Astrocyte of the cerebellum (primary cell): ENCODE results near the gene CXCL12.

Experiments
- DNase-seq: peaks from one replicate; pipeline ENCODE4 v3.0.0-alpha.2; 2011; ENCODE audit warnings: low read depth
- H3K4me3 ChIP-seq: 2 replicates; pipeline ENCODE4 v1.5.1; 2011; ENCODE audit warnings: mild to moderate bottlenecking, low read depth, low read length, moderate library complexity
- CTCF ChIP-seq: IDR thresholded peaks from 2 replicates; pipeline ENCODE4 v1.5.1; 2012; ENCODE audit warnings: low read length, low read depth, moderate library complexity, mild to moderate bottlenecking; ENCODE audit errors: missing control alignments
- in situ Hi-C: cut with HindIII; loops from 2 replicates; pipeline ENCODE4 v1.10.0; 2017; ENCODE audit warnings: low sequenced_read_pairs

The CXCL12 gene

GRCh38 chr10:44377651-44378310, 7.1 kb downstream of the CXCL12 start:
- in situ Hi-C loops = loop anchor here (5.0 kb wide), 1 partner anchor 70 kb away; no protein-coding TSS in a partner anchor
- H3K4me3 ChIP-seq = no peak overlapping the region
- no peak for DNase-seq
- no peak for TF ChIP-seq CTCF

GRCh38 chr10:44376472-44377099, 8.3 kb downstream of the CXCL12 start:
- H3K4me3 ChIP-seq = no peak overlapping the region
- in situ Hi-C loops = loop anchor here (5.0 kb wide), 1 partner anchor 69 kb away; no protein-coding TSS in a partner anchor
- no peak for DNase-seq
- TF ChIP-seq CTCF = no peak

GRCh38 chr10:44374155-44374554, 10.7 kb downstream of the CXCL12 start:
- no peak overlapping the region for H3K4me3 ChIP-seq
- in situ Hi-C loops = no loop called here
- no peak for TF ChIP-seq CTCF
- no peak for DNase-seq

GRCh38 chr10:44373341-44373995, 11.4 kb downstream of the CXCL12 start:
- H3K4me3 ChIP-seq = no peak overlapping the region
- DNase-seq = no peak
- in situ Hi-C loops = no loop called here
- no peak for TF ChIP-seq CTCF

- no peak for DNase-seq
- no peak for TF ChIP-seq CTCF
- H3K4me3 ChIP-seq = no peak overlapping the region
- in situ Hi-C loops = no loop called here
Measured at GRCh38 chr10:44372181-44372580, 12.7 kb downstream of the CXCL12 start.

GRCh38 chr10:44370731-44371248, 14.1 kb downstream of the CXCL12 start:
- TF ChIP-seq CTCF = no peak
- in situ Hi-C loops = no loop called here
- DNase-seq = no peak
- H3K4me3 ChIP-seq = no peak overlapping the region
